ENCODE results near the gene SUSD1.
"Not testable (repeated sequence)": the region's sequence is repeated elsewhere in the genome, so short reads cannot be mapped to it uniquely, and the experiment has no call there.

SUSD1 gene

DNA sequence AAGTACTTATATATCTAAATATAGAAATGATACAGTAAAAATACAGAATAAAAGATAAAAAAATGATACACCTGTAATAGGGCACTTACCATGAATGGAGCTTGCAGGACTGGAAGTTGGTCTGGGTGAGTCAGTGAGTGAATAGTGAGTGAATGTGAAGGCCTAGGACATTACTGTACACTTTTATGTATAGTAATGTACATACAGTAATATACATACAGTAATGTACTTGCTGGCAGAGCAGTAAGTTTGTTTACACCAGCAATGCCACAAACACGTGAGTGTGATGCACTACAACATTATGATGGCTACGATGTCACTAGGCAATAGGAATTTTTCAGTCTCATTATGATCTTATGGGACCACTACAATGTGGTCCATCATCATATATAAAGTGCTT is 34.2 kb downstream of the SUSD1 start:
- POLR2A ChIA-PET (ENCODE audit: low non-redundant PET) = no interaction called here
- TF ChIP-seq, protein P1, sequence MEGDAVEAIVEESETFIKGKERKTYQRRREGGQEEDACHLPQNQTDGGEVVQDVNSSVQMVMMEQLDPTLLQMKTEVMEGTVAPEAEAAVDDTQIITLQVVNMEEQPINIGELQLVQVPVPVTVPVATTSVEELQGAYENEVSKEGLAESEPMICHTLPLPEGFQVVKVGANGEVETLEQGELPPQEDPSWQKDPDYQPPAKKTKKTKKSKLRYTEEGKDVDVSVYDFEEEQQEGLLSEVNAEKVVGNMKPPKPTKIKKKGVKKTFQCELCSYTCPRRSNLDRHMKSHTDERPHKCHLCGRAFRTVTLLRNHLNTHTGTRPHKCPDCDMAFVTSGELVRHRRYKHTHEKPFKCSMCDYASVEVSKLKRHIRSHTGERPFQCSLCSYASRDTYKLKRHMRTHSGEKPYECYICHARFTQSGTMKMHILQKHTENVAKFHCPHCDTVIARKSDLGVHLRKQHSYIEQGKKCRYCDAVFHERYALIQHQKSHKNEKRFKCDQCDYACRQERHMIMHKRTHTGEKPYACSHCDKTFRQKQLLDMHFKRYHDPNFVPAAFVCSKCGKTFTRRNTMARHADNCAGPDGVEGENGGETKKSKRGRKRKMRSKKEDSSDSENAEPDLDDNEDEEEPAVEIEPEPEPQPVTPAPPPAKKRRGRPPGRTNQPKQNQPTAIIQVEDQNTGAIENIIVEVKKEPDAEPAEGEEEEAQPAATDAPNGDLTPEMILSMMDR (conservative IDR thresholded peaks at IDR 0.05; ENCODE audit: low read depth) = no peak
- H3K27ac ChIP-seq = no peak overlapping the region
- CTCF ChIA-PET = interaction anchor here (0.6 kb wide), 2 partner anchors 23 to 1923 kb away, joined by 3 to 5 read pairs; no protein-coding TSS in a partner anchor
- DNase-seq (ENCODE audit: low spot score) = no peak

DNA sequence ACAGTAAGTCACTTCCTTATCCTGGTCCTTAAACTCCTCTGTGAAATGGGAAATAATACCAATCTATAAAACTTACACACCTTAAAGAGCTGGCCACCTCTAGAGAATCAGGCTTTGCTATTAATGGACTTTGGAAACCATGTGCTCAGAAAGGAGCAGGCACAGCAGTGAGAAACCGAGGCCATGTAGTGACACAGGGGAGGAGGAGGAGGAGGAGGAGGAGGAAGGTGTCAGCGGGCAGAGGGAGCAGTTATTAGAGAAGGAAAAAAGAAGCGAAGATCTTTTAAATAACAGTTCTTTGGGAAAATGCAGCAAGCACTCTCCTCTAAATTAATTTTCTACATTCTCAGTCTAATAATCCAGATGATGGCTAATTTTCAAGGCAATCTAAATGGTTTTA is 38.0 kb downstream of the SUSD1 start:
- POLR2A ChIA-PET (ENCODE audit: low non-redundant PET) = no interaction called here
- CTCF ChIA-PET = interaction anchor here (0.5 kb wide), 1 partner anchor 683 kb away, joined by 5 read pairs; no protein-coding TSS in a partner anchor

DNA sequence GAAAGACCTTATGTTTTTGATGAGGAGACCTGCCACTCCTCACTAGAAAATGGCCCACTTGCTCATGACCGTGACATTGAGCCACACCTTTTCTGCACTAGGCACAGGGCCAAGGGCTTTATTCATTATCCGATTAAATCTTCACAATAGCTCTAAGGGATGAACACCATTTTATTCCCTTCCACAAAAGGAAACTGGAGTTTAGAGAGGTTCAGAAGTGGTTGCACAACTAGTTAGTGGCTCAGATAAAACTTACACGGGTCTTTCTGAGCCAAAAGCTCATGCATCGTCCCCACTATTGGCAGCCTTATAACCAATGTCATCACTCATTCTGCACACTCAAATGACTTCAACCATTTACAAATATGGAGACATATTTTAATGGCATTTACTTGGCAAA is 39.4 kb downstream of the SUSD1 start:
- CTCF ChIA-PET = interaction anchor here (0.7 to 1.4 kb wide), 2 partner anchors 23 to 61 kb away, joined by 4 to 7 read pairs; no protein-coding TSS in a partner anchor
- POLR2A ChIA-PET (ENCODE audit: low non-redundant PET) = no interaction called here
- TF ChIP-seq, protein P1 (conservative IDR thresholded peaks at IDR 0.05; ENCODE audit: low read depth) = no peak
- DNase-seq (ENCODE audit: low spot score) = no peak
- H3K27ac ChIP-seq = no peak overlapping the region

More for the DNA sequence above, 38.0 kb downstream of the SUSD1 start:
- no peak overlapping the region for H3K27ac ChIP-seq
- DNase-seq (ENCODE audit: low spot score) = no peak
- TF ChIP-seq, protein P1 (conservative IDR thresholded peaks at IDR 0.05; ENCODE audit: low read depth) = no peak

DNA sequence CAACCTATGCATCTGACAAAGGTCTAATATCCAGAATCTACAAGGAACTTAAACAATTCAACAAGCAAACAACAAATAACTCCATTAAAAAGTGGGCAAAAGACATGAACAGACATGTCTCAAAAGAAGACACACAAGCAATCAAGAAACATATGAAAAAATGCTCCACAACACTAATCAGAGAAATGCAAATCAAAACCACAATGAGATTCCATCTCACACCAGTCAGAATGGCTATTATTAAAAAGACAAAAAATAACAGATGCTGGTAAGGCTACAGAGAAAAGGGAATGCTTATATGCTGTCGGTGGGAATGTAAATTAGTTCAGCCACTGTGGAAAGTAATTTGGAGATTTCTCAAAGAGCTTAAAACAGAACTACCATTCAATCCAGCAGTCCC is 41.3 kb downstream of the SUSD1 start:
- H3K27ac ChIP-seq; DNase-seq (ENCODE audit: low spot score); POLR2A ChIA-PET (ENCODE audit: low non-redundant PET): not testable (repeated sequence)
- CTCF ChIA-PET = interaction anchor here (0.6 kb wide), 1 partner anchor 210 kb away, joined by 3 read pairs; no protein-coding TSS in a partner anchor

DNA sequence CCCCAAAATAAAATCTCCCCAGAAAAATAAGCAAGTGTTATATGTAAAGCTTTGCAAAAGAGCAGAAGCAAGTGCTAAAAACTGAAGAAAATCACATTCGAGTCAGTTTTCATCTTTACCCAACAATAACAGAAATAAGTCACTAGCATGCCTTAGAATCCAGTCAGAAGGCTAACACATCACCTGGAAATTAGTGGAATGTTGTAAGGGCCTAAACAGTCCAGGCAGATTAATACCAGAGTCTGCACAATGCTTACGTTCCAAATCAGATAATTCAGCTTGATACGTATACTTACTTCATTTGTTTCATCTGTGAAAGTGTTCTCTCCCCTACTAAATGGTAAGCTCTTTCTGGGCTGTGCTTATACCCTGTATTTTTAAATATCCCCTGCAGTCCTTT is 42.7 kb downstream of the SUSD1 start:
- ChIA-PET POLR2A (ENCODE audit: low non-redundant PET) (no interaction called here), CTCF (interaction anchor here (0.6 kb wide), 1 partner anchor 201 kb away, joined by 3 read pairs; the partner anchor contains the start of gene PTBP3)
- TF ChIP-seq, protein P1 (conservative IDR thresholded peaks at IDR 0.05; ENCODE audit: low read depth) = no peak
- no peak for DNase-seq (ENCODE audit: low spot score)
- no peak overlapping the region for H3K27ac ChIP-seq

DNA sequence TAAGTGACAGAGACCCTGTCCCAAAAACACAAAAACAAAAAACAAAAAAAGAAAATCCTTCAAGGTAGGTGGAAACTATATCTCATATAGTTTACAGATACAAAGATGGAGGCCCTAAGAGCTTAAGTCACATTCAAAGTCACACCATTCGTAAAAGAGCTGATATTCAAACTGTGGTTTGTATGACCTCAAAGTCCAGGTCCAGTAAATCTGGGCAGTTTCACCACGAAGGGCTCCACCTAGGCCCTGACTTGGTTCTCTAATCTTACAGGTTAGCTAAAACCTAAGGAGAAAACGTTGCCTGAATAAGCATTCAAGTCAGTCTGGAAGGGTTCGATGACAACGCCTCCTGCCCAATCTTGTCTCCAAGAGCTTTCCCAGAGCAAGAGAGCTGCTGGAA is 44.1 kb downstream of the SUSD1 start:
- no peak for DNase-seq (ENCODE audit: low spot score)
- POLR2A ChIA-PET (ENCODE audit: low non-redundant PET) = interaction anchor here (0.7 kb wide), 1 partner anchor 45 kb away, joined by 5 read pairs; no protein-coding TSS in a partner anchor

DNA sequence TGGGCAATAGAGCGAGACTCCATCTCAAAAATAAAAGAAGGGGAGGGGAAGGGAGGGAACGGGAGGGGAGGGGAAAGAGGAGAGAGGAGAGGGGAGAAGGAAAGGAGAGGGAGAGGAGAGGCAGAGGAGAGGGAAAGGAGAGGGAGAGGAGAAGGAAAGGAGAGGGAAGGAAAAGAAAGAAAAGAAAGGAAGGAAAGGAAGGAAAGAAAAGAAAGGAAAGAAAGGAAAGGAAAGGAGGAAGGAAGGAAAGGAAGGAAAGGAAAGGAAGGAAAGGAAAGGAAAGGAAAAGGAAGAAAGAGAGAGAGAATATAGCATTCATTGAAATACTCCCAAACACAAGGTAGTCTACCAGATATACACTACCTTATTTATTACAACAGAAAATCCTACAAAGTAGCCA is 44.8 kb downstream of the SUSD1 start:
- ChIA-PET CTCF (interaction anchor here (1.2 kb wide), 1 partner anchor 32 kb away, joined by 3 read pairs; no protein-coding TSS in a partner anchor), POLR2A (ENCODE audit: low non-redundant PET) (no interaction called here)
- no peak overlapping the region for H3K27ac ChIP-seq
- TF ChIP-seq, protein P1 (conservative IDR thresholded peaks at IDR 0.05; ENCODE audit: low read depth) = no peak
- DNase-seq (ENCODE audit: low spot score) = no peak

More for the DNA sequence above, 44.1 kb downstream of the SUSD1 start:
- H3K27ac ChIP-seq = no peak overlapping the region
- CTCF ChIA-PET = interaction anchor here (1.1 to 1.2 kb wide), 2 partner anchors 18 to 33 kb away, joined by 3 read pairs; no protein-coding TSS in a partner anchor
- TF ChIP-seq, protein P1 (conservative IDR thresholded peaks at IDR 0.05; ENCODE audit: low read depth) = no peak
